NCI-H2107 treated with DMSO at 0.1 percent for 48 hours (cell line): ENCODE measurements around the gene LNX1.

Experiments used
- DNase-seq: peaks from one replicate; lab custom pipeline; 2025; ENCODE audit not compliant: unreplicated experiment; lab: John Stamatoyannopoulos, UW

The LNX1 gene

GRCh38 chr4:53601251-53601764 is 10.0 kb upstream of the LNX1 start:
- peak; percentile 46 for DNase-seq

GRCh38 chr4:53599632-53600031 is 8.3 kb upstream of the LNX1 start:
- DNase-seq, result no peak

GRCh38 chr4:53598901-53599300 is 7.6 kb upstream of the LNX1 start:
- no peak for DNase-seq

- DNase-seq, result no peak
Measured at GRCh38 chr4:53598483-53598882, 7.2 kb upstream of the LNX1 start.

DNA sequence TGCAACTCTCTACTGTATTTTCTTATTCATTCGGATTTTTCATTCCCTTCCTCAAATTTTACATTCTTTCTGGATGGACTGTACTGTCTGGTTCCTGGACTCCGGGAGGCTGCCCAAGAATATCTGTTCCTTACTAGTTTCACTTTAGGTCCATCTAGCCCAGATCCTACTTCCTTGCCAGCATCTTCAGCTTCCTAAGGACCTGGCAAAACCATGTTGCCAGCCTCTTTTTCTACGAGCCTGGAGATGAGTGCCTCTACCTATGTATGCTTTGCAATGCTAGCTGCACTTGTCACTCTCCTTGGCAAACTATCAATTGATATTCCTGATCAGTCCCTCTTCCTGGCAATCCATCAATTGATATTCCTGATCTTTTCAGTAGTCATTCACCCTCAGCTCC is 5.6 kb upstream of the LNX1 start:
- no peak for DNase-seq

GRCh38 chr4:53595834-53596233 is 4.5 kb upstream of the LNX1 start:
- DNase-seq, result no peak

GRCh38 chr4:53595204-53595603 is 3.9 kb upstream of the LNX1 start:
- DNase-seq, result no peak

DNA sequence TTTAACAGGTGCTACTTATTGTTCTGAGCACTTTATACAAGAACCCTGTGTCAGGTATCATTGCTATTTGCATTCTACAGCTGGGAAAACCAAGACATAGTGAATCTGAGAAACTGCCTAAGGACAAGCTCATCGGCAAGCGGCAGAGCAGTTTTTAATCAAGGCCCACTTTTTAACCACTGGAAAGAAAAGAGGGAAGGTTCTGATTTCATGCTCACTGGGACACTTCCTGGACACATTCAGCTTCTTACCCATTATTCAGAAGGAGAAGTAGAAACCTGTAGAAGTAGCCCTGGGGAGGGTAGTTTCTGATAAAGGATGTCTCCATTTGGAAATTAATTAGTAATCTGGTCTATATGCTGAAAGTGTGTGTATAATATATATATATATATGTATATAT is 2.5 kb upstream of the LNX1 start:
- peak; percentile 46 for DNase-seq

DNA sequence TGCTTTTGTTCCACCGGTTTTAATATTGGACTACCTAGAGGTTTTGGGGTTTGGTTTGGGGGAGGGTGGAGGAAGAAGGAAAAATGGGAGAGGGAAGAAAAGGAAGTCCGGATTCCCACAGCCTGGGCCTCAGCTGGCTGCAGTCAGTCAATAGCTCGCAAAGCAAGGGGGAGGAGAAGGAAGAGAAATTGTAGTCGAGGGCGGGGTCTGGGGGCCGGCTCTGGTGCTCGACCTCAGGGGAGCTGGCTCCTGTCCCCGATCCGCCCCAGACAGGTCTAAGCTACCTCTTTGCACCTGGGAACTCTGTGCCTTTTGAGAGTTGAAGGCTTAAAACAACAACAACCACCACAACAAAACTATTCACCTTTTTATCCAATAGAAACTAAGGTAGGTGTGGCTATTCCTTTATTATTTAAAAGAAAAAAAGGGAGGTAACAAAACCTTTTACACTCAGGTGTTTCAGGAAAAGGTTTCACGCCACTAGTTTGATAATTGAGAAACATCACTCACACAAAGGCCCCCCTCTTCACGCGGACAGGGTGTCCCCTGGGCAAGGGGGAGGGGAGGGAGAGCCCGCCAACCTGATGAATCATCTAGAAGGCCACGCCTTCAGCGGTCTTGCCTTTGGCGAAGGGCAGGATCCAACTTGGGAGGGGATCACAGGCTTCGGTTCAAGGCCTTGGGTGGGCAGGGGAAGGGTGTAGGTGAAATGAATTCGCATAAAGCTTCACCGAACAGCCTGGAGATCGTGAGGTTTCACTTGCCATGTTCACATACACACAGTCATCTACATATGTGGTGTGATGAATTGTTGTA is 1.6 kb upstream of the LNX1 start:
- DNase-seq, result peak; percentile 86

DNA sequence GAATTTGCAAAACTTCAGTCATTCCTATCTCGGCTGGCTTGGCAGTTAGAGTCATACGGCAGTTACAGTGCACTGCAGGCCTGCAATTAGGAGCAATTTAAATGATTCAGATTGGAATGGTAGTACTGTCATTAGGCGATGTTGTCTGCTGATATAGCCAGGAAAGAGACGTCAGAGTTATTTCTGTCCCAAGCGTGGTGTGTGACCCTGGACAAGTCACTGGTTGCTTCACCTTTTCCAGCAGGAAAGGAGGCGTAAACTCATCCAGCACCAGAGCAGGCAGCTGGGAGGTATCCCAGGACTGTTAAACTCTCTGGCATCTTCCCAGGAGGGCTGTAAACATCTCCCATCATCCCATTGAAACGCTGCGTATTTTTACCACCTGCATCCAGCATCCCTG is 836 bp upstream of the LNX1 start:
- DNase-seq, result no peak

DNA sequence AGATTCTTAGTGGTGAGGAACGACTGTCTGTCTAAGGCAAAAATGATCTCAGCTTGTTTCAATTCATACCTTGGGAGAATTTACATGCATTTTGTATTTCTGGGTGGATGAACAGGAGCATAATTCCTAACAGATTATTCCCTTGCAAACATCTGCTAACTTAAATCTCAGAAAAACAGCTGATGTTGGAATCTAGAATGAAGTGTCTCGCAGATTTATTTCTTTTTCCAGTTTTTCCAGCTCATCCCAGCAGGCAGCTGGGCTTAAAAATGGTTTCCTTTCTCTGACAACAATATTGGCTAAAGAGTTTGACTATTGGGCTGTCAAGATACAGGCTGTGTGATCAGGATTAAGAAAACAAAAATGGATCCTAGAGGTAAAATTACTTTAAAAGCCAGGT is 1.1 kb downstream of the LNX1 start:
- no peak for DNase-seq

DNA sequence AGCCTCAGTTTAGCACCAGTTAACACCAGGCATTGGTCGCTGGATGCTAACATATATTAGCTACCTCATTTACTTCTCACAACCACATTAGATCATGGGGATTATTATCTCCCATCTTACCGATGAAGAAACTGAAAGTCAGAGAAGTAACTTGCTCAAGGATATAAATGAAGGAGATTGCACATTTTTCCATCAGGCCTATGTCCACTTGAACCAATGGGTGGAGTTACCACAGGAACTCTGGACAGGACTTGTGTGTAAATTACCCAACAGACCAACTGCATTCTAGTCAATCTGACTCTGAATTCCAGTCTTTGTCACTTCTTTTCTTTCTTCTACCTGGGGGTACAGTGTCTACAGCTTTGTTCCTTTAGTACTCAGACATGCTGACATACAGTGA is 1.8 kb downstream of the LNX1 start:
- DNase-seq, result no peak

DNA sequence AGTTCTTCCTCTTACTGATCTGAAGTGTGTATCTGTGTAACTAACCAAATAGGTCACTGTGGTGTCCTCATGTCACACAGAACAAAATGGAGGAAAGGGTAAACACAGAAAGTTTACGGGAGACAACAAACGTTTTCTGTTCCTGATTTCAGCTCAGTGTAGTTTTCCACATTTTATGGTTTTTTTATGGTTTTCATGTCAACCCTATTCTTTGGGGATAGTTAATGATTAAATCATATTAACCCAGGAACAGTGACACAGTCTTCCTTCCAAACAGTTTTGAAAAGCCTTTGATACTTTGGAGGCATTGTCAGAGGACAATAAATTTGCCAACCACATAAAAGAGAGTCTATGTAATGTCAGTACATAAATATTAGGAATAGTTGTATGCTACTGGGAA is 4.2 kb downstream of the LNX1 start:
- DNase-seq, result no peak

GRCh38 chr4:53586121-53586816 is 5.0 kb downstream of the LNX1 start:
- no peak for DNase-seq

- DNase-seq, result no peak
Measured at GRCh38 chr4:53584658-53585057, 6.6 kb downstream of the LNX1 start.

GRCh38 chr4:53583513-53583912 is 7.8 kb downstream of the LNX1 start:
- DNase-seq, result no peak

GRCh38 chr4:53582194-53582593 is 9.1 kb downstream of the LNX1 start:
- no peak for DNase-seq

GRCh38 chr4:53580274-53580673 is 11.0 kb downstream of the LNX1 start:
- DNase-seq, result no peak

DNA sequence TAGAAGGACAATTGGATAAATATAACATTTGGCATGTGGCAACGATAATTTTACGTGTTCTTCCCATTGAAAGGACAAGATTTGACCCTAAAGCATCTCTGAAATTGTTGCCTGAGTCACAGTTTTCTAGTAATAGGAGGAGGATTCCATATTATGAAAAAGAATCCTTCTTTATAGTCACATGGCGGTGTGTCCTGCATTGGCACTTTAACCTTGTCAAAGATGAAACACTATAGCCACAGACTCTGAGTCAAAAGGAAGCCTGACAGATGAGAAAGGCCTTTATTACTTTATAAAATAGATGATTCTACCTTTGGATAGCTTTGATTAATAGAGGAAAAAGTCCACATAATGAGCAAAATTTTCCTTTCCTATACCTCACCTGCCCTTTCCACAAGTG is 11.5 kb downstream of the LNX1 start:
- no peak for DNase-seq

- DNase-seq, result no peak
Measured at GRCh38 chr4:53576676-53577372, 14.5 kb downstream of the LNX1 start.

GRCh38 chr4:53576071-53576617 is 15.1 kb downstream of the LNX1 start:
- DNase-seq, result no peak

DNA sequence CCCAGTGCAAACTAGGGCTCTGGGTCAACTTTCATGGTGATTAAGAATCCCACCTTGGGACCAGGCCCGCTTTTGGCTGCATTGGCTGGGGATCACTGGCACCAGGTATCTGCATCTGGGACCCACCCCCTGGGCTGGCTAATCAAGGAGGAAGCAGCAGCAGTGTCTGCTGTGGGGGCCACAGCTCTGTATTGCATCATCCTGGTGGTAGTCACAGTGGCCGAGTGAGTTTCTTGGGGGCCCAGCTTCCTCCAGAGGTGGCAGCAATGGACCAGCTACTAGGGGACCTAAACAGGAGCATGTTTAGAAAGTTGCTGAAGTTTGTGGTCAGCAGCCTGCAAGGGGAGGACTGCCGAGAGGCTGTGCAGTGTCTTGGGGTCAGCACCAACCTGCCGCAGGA is 15.7 kb downstream of the LNX1 start:
- DNase-seq, result no peak
